HG03469 (cell line): Measurements from ENCODE around the gene KRTAP29-1.

ENCODE experiments used
- ATAC-seq: cut with Tn5 transposase; IDR thresholded peaks from one replicate; pipeline ENCODE4 v1.9.1; 2021; ENCODE audit warnings: mild to moderate bottlenecking, moderate library complexity, moderate number of reproducible peaks; ENCODE audit not compliant: unreplicated experiment

Gene KRTAP29-1

DNA sequence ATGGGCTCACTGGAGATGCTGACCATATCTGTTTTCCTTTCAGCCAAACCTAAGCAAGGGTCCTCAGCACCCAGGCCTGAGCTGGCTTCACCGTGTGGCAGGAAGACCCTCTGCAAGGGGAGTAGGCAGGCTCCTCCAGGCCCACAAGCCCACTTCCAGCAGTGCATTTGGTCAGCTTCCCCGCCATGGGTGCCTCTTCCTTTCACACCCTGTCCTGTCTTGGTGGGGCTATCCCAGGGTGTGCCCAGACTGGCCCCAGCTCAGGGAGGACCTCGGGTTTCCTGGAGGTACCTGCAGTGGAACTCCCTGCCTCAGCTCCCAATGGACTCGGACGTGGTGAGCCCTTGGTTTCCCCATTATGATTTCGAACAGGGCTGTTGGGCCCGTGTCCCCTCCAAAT, 25.6 kb upstream of the KRTAP29-1 start:
- no peak for ATAC-seq

DNA sequence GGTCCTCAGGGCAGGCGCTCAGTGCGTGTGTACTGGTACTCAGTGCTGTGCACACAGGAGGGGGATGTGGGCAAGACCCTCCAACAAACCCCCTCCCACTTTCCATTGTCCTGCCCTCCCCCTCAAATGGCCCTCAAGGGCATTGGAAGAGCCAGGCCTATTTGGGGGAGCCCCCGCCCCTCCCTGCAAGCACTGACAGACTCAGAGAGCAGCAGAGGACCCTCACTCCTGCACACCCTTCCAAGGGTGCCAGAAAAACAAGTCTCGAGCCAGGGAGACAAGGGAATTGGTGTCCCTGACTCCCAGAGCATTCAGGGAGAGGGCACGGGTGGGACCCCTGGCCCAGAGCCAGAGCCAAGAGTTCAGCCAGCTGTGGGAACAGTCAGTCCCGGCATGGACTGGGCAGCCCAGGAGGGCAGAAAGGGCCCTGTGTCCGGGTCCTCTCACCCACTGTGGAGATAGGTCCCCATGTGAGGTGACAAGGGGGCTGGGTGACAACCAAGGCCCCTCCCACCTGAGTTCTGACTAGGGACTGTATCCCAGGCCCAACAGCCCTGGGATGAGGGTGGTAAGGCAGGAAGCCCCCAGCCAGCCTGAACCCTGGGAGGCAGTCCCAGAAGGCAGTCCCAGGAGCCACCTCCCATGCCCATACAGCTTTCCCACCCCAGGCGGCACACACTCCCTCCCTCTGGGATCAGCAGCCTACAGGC, 24.9 kb upstream of the KRTAP29-1 start:
- ATAC-seq: no peak

DNA sequence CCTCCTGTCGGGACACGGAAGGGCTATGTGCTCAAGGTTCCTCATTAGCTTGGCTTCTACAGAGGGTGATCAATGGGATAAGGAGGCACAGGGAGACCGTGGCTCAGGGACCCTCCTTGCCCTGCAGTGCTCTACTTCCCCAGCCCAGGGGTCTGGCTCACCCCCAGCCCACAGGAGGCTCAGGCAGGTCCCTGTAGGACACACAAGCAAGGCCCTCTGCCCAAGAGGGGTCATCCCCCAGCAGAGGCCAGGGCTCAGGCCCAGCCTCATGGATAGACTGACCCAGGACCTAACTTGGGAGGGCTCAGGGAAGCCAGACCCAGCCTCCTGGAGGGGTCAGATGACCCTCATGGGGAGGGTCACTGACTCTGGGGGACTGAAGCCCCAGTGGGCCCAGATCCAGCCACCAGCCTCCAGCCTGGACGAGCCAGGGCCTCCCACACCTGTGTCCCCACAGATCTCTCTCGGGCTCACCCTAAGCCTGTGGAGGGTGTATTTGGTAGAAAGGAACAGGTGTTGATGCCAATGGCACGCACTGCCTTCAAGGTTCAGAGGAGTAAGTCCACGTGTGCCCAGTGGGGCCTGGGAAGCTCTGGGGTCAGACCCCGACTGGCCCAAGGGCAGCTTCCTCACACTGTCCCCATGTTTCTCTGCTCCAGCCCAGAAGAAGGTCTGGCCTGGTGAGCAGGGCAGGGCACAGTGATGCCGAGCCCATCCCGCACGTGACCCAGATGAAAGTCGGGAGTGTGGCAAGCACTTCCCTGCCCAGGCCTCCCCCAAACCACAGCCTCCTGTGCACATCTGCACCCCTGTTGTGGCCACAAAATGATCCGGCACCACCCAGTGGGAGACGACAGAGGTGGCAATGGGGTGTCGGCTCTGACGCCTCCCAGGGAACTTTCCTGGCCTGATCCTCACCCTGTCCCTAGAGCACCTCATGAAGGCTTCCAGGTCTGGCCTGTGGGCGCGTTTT, 23.8 kb upstream of the KRTAP29-1 start:
- ATAC-seq: no peak

DNA sequence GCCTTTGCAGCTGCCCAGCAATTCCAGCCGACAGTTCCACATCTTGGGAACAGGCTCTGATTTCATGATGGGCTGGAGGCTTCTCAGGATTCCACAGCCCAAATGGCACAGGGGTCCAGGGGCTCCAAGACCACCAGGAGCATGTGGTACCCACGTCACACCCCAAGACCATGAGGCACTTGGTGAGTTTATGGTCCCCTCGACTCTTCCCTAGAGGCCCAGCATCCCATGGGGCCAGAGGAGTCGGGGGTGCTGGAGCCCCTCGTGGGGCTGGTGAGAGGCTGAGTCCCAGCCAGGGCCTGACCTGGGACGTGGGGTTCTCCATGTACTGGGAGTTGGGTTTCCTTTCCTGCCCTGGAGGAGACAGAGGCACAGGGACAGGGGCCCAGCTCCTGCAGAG, 23.0 kb upstream of the KRTAP29-1 start:
- no peak for ATAC-seq

DNA sequence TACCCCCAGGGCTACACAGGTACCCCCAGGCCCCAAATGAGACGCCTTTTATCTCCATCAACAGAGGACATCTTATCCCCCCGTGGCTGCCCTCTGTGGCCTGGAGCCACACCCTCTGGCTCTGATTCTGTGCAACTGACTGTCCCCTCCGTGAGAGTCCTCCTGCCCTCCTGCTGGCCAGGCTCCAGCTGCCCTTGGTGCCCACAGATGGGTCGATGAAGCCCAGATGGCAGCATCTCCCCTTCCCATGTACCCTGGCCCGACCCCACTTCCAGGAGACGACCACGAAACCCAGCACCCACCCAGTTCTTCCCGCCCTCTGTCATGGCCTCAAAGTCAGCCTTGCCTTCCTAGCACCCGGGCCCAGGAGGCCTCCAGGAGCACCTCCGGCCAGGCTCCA, 22.5 kb upstream of the KRTAP29-1 start:
- no peak for ATAC-seq

DNA sequence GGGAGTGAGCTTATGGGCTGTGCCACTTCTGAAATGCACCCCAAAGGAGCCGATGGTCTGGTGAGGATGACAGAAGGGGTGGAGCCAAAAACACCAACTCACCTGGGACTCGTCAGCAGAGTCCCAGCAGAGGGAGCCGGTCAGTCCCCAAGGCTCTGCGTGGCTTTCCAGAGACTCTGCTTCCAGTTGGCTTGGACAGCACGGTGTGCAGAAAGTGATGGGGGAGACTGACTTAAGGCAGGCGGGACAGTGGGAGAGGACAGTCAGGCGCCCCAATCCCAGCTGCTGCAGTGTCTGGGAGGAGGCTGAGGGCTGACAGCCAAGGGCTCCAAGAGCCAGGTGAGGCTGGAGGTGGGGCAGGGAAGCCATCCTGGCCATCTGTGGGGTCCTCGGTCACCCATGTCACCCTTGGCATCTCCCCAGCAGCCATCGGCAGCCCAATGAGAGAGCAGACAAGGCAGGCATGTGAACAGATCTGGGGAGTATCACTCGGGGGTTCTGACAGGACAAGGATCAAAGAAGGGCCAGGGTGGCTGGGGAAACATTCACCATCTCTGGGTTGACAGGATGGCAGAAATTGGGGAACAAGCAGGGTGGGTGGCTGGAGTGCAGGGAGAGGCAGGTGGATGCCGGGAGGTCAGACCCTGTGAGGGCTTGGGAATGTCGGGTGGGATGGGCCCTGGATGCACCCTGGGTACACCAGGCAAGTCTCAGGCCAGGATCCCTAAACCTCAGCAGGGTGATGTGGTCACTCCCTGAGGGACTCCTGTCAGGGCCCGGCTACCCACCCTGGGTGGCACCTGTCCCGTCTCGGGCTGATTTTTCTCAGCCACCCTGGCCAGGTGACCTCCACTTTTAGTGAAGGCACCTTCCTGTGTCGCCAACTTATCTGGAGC, 21.8 kb upstream of the KRTAP29-1 start:
- no peak for ATAC-seq

DNA sequence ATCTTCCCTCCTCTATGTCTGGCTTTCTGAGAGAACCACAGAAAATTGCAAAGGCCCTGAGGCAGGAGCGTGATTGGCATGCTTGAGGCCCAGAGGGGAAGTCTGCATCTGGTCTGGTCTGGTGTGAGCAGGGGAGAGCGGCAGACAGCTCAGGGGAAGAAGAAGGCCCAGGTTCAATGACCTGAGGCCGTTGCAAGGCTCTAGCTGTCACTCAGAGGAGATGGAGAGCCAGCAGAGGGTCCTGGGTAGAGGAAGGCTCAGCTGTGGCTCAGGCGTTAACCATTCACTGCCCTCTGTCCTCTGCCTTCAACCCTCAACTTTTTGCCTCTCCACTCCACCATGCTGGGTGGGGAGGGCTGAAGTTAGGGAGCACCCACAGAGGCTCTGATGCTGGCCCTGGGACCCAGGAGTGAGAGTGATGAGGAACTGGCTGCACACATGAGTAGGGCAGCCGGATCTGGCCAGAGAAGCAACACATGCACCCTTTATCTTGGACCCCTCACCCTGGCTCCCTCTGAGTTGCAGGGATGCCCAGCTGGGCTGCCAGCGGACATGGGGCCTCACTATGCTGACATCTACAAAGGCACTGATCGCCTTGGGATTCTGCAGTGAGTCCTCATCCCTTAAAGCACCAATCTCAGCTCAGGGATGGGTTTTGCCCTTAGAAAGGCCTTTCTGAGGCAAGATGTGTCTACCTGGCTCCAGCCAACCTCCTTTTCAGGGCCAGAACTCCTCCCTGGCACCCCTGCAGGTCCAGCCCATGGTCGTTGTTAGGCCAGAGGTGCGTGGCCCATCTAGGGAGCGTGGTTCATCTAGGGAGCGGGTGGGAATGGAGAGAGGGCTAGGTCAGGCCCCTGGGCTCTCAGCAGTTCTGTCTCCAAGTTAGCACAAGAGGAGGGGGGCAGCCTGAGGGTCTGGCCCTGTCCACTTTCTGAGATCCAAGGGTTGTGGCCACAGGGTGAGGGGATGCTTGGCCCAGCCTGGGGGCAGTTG, 20.5 kb upstream of the KRTAP29-1 start:
- ATAC-seq: no peak

DNA sequence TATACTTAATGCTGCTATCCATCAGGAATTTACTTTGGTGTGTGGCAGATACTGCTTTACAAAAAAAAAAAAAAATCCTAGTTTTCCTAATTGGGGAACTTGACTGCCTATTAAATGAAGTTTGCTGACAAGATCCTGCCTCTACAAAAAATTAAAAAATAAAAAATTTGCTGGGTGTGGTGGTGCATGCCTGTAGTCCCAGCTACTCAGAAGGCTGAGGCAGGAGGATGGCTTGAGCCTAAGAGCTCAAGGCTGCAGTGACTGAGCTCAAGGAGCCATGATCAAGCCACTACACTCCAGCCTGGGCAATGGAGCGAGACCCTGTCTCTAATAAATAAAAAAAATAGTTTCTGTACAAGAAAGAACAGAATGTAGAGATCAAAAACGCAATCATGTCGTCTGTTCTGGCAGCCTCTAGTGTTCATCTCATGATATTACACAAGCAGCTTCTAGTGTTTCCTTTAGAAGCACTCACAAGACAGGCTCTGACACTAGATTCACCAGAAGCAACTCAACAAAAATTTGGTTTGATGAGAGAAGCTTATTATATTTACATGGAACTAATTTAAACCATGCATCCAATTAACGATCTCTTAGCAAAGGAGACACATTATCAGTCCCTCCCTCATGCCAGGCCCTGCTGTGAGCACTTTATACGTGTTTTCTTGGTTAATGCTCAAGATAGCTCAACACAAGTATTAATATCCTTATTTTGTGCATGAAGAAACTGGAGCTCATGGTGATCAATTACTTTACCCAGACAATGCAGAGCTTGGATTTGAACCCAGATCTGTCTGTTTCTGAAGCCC, 19.6 kb upstream of the KRTAP29-1 start:
- no peak for ATAC-seq

DNA sequence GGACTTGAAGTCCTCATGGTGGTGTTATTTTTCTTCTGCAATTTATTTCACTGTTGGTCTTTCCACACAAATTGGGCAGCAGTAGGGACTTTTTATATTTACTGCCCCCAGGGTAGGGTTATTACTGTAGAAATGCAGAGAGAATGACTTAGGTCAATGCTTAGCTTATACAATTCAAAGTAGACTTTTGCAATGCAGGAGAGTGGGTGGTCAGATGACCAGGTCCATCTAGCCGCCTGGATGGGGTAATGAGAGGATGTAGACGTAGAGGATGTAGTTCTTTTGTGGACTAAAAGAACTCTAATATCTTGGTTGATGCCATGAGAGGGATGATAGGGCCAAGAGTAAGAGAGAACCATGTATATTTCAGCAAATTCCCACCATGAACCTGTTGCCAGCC, 15.6 kb upstream of the KRTAP29-1 start:
- ATAC-seq: no peak

DNA sequence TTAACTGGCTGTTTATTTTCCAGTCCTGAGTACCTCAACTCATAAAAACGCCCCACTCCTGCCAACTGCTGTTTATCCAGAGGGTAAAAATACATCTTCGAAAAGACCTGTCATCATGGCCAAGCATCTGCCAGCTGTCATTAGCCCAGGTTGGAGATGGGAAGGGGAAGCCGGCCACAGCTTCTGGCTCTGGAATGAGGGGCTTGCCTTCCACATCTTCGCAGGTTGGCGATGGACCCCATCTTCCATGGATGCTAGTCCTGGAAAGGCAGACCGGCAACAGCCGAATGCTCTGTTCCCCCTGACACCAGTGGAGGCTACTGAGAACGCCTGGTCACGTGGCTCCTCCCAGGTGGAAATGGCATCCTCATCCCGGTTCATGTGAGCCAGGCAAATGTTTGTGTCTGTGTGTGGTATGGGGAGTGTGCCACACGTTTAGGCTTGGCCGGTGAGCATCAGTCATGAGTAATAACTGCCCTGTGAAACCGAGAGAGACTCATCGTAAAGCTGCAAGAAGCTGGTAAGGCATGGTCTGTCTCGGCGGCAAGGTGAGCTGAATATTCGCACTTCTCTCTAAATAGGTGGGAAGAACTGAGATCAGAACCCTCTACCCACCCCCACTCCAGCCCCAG, 13.3 kb upstream of the KRTAP29-1 start:
- no peak for ATAC-seq

DNA sequence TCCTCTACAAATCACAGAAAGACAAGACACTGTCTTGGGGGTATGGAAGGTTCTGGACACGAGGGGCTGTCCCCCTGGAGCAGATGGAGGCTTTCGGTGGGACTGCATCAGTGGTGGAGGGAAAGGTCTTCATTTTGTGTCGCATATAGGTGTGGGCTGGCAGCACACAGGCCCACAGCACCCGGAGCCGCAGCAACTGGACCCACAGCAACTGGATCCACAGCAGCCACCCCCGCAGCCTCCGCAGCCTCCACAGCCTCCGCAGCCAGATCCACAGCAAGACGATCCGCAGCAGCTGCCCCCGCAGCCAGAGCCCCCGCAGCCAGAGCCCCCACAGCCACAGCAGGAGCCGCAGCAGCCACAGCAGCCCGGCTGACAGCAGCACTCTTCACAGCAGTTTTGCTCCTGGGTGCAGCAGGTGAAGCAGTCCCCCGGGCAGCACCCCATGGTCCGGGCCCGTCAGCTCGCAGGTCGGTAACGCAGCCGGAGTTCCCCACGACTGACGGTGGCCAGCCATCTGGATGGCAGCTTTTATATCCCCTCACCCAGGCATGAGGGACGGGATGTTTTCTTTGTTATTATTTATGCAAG, 12.6 kb upstream of the KRTAP29-1 start, which contains the start of gene KRTAP17-1:
Gene KRTAP17-1, minus strand, starts transcription at position 507 of the 591 bp plus-strand sequence. Its CDS starts 60 bp downstream, at position 447.
- no peak for ATAC-seq

DNA sequence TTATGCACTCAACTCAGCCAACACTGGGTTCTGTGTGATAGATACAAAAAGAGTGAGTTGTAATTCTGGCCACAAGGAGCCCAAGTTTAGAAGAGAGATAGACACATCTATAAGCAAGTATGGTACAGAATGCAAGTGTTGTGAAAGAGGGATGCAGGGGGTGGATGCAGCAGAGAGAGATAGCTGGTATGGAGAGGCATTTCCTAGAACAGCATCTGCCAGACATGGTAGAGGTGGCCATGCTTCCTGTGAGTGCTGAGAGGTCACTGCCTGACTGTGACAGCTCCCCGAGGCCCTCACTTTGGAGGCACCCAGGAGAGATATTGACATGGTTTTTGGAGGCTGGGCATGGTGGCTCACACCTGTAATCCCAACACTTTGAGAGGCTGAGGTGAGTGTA, 8.5 kb upstream of the KRTAP29-1 start:
- no peak for ATAC-seq

DNA sequence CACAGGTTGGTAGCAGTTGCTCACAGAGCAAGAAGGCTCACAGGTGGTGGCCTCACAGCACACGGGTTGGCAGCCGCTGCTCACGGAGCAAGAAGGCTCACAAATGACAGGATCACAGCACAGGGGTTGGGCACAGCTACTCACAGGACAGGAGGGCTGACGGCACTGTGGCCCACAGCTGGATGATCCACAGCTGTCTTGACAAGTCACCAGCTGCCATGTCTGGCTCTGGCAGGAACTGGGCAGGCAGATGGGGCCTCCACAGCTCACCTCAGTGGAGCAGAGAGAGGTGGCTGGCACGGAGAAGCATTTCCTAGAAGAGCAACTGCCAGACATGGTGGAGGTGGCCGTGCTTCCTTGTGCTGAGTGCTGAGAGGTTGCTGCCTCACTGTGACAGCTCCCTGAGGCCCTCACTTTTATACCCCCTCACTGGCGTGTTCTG, 6.3 kb upstream of the KRTAP29-1 start, which contains the start of gene KRTAP16-1:
Gene KRTAP16-1, minus strand, starts transcription at position 392 of the 442 bp plus-strand sequence. Its CDS starts 56 bp downstream, at position 336.
- no peak for ATAC-seq

DNA sequence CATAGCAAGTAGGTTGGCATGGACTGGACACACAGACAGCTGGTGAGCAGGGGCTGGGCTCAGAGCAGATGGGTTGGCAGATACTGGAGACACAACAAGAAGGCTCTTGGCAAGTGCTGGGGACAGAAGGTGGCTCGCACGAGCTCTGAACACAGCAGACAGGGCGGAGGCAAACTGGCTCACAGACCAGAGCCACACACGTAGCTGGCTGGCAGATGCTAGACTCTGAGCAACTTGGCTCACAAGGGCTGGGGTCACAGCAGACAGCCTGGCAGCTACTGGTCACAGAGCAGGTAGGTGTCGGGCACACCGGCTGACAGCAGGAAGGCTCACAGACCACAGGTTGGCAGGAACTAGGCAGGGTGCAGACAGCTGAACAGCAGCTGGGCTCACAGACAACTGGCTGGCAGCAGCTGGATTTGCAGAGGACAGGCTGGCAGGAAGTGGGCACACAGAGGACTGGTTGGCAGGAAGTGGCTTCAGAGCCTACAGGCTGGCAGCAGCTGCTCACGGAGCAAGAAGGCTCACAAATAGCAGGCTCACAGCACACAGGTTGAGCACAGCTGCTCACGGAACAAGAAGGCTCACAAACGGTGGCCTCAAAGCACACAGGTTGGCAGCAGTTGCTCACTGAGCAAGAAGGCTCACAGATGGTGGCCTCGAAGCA, 5.7 kb upstream of the KRTAP29-1 start:
- ATAC-seq: no peak

DNA sequence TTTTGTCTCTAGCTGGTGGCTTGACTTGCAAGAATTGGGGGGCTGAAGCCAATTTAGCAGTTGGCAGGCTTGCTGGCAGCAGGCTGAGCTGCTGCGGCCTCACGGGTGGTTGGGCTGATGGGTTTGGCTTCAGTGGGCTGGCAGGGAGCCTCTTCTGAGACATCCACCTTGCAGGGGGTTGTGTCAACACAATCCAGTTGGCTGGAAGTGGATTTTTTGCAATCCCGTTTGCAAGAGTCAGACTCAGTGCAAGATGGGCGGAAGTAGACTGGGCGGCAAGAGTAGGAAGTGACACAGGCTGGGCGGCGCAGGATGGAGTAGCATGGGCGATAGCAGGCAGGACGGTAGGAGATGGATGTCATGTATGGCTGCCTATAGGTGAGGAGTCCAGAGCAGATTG, 5.0 kb upstream of the KRTAP29-1 start:
- ATAC-seq: no peak

DNA sequence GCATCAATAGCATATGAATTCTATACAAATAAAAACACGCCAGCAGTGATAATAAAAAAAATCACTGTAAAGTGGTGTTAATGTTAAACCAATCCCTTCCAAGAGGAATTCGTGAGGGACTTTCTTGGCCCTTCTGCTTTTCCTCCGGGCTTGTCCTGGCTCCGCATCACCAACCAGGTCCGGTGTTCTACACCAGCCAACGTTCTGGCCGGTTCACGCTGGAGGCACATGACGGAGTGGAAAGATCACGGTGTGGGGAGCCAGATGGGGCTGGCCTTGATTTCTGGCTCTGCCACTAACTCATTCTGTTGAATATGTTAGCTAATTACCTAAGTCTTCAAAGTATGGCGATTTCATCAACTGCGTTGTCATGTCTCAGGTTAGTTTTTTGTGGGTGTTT, 1.4 kb upstream of the KRTAP29-1 start:
- no peak for ATAC-seq

DNA sequence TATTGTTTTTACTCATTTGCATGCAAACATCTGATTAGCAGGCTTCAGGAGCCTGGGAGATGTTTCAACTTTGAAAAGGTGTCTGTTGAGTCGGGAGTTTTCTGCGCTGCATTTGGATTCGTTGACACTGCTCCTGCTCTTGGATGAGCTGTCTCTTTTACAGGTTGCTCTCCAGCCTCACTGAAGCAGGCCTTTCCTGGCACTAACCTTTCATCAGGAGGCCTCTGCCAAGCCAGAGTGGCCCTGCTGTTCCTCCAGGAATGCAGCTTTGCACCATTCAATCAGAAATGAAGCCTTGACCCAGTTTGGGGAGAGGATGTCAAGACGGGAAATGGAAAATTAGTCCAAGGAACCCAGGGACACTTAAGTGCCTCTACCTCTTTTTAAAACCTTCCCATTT, 330 bp upstream of the KRTAP29-1 start:
- ATAC-seq: no peak
